Mucosa of stomach (tissue), 1 donor: ENCODE data around the gene ACLY.

Experiments
- H3K27me3 ChIP-seq: one replicate; pipeline ENCODE4 v1.7.0; 2013; ENCODE audit warnings: mild to moderate bottlenecking, low read length; ENCODE audit not compliant: control insufficient read depth, insufficient read depth
- H3K36me3 ChIP-seq: one replicate; pipeline ENCODE4 v1.7.0; 2013; ENCODE audit warnings: low read length; ENCODE audit not compliant: control insufficient read depth, insufficient read depth
- H3K4me1 ChIP-seq: one replicate; pipeline ENCODE4 v1.7.0; 2013; ENCODE audit warnings: mild to moderate bottlenecking, low read length; ENCODE audit not compliant: control insufficient read depth, insufficient read depth
- H3K4me3 ChIP-seq: one replicate; pipeline ENCODE4 v1.7.0; 2013; ENCODE audit warnings: low read length
- H3K9ac ChIP-seq: one replicate; pipeline ENCODE4 v1.7.0; 2013; ENCODE audit warnings: mild to moderate bottlenecking, low read length, moderate library complexity
- H3K9me3 ChIP-seq: one replicate; pipeline ENCODE4 v1.7.0; 2013; ENCODE audit warnings: mild to moderate bottlenecking, low read length, moderate library complexity; ENCODE audit not compliant: control insufficient read depth
- donor health status: Pancreatic carcinoma.

ACLY gene

DNA sequence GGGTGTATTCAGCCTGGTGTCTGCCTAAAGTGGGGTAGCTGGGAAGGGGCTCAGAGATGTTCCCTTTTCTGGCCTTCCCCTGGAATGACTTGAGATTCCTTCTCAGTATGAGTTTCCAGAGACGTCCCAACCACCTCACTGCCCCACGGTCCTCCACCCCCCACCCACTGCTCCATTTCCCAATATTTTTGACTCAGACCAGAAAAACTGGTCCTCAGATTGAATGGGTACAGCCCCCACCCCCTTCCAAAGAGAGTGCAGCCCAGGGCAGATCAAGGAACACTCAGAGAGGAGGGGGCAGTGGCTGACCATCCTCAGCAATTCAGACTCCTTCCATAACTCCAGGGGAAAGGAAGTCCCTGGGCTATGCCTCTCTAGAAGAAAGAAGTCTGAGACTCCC lies 3.2 kb downstream of the ACLY start:
- Histone ChIP-seq H3K9me3 (no peaks in the 10 kb centered on the region), H3K27me3 (no peaks in the 10 kb centered on the region), H3K36me3 (peaks cover 15% of the 10 kb centered on the region), H3K4me1 (peaks cover 41% of the 10 kb centered on the region), H3K4me3 (no peak overlapping the region), H3K9ac (no peak overlapping the region)

DNA sequence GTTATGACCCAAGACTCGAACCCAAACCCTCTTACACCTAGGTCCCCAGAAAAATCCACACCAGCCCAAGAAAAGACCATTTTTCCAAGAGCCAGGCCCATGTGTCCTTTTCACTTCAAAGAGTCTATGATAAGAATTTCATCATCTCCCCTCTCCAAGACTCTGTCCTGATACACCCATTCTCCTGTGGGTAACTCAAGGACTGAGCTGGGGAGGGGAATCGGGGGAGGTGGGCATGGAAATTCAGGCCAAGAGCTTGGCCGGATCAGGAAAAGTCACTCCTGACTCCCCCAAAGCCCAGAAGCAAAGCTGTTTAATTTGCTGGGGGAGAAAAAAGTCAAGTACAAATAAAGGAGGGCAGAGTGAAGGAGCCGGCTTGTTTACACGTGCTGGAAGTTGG lies 3.7 kb downstream of the ACLY start:
- no peak overlapping the region for H3K4me3 ChIP-seq
- peaks cover 15% of the 10 kb centered on the region for H3K36me3 ChIP-seq
- H3K27me3 ChIP-seq = no peaks in the 10 kb centered on the region
- no peaks in the 10 kb centered on the region for H3K9me3 ChIP-seq
- no peak overlapping the region for H3K9ac ChIP-seq
- H3K4me1 ChIP-seq = peaks cover 41% of the 10 kb centered on the region

DNA sequence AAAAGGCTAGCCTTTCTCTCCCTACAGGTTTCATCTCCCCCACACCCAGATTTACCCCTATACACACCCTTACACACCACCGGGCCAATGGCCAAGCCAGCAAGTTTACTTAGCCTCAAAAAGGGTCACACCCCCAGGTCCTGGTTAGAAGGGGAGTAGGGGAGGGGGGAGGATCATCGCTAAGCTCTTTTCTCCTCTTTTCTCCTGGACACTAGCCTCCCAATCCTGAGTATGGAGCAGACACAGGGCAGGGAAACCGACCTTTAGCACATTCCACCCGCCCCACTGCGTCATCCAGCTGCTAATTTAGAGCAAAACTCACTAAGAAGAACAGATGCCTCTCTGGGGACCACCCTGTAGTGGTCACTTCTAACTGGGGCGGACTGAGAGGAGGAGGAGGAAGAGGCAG lies 4.4 kb downstream of the ACLY start:
- Histone ChIP-seq H3K9ac (no peak overlapping the region), H3K27me3 (no peaks in the 10 kb centered on the region), H3K4me1 (peaks cover 41% of the 10 kb centered on the region), H3K9me3 (no peaks in the 10 kb centered on the region), H3K4me3 (no peak overlapping the region), H3K36me3 (peaks cover 18% of the 10 kb centered on the region)

DNA sequence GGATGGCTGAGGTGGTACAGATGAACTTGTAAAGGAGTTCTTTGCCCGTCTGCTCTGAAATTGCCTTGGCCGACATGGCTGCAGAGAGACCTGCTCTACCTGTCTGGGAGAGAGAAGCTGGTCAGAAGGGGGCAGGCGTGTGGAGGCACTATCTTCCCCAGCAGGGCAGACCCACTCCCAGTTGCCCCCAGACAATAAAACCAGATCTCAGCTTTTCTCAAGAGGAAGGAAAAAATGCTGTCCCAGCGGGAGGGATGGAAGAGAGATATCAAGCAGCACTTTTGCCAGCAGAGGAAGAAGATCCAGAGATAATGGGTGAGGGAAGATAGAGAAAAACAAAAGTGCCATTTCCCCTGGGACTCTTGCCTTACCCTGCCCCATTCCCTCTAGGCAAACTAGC lies 5.0 kb downstream of the ACLY start:
- H3K4me1 ChIP-seq = peaks cover 41% of the 10 kb centered on the region
- H3K27me3 ChIP-seq = no peaks in the 10 kb centered on the region
- peaks cover 24% of the 10 kb centered on the region for H3K36me3 ChIP-seq
- H3K9me3 ChIP-seq = no peaks in the 10 kb centered on the region
- no peak overlapping the region for H3K4me3 ChIP-seq
- H3K9ac ChIP-seq = no peak overlapping the region

DNA sequence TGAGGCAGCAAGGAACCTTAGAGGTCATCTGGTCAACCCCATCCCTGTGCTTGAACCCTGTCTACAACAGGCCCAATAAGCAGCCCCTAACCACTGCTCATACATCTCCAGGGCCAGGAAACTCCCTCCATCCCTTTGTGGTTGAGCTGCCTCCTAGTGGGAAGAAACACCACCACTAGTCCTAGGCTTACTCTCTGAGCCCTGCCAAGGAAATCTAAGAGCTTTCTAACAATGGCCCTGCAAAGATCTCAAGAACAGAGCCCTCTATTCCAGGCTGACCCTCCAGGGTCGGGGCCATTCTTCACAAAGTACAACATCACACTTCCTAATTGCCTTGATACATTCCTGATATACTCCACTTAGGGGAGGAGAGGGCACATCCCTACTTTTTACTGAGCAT lies 5.8 kb downstream of the ACLY start:
- Histone ChIP-seq H3K4me3 (no peak overlapping the region), H3K36me3 (peaks cover 26% of the 10 kb centered on the region), H3K9ac (no peak overlapping the region)

DNA sequence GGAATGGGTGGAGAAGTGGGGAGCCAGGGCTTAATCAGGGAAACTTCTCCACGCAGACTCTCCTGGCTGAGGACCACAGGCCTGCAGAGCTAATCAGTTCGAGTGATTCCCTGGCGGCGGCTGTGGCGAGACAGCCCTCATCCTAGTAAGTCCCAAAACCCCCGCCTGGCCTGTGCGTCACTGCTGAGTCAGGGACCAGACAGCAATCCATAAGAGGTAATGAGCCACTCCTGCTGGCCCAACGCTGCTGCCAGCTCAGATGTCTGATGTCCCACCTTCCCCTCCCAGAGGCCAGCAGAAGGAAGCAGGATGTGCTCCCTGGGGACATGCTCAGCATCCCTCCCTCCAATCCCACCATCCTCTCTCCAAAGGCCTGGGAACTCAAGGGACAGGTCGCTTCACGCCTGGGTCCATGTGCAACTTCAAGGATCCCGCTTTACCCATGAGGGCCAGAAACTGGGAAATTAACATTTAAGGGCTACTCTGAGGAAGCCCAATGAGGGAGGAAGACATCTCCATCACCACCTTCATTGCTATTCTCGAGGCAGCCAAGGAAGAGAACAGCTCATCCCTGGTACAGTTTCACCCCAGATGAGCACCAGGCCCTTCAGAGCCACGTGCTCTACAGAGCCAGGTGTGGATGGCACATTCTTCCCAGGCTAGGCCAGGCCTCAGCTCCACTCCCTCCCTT lies 7.9 kb downstream of the ACLY start:
- Histone ChIP-seq H3K4me1 (peaks cover 24% of the 10 kb centered on the region), H3K36me3 (peaks cover 26% of the 10 kb centered on the region), H3K27me3 (no peaks in the 10 kb centered on the region), H3K9me3 (no peaks in the 10 kb centered on the region), H3K4me3 (no peak overlapping the region), H3K9ac (no peak overlapping the region)

More for the DNA sequence above, 5.8 kb downstream of the ACLY start:
- no peaks in the 10 kb centered on the region for H3K9me3 ChIP-seq
- no peaks in the 10 kb centered on the region for H3K27me3 ChIP-seq
- peaks cover 40% of the 10 kb centered on the region for H3K4me1 ChIP-seq

DNA sequence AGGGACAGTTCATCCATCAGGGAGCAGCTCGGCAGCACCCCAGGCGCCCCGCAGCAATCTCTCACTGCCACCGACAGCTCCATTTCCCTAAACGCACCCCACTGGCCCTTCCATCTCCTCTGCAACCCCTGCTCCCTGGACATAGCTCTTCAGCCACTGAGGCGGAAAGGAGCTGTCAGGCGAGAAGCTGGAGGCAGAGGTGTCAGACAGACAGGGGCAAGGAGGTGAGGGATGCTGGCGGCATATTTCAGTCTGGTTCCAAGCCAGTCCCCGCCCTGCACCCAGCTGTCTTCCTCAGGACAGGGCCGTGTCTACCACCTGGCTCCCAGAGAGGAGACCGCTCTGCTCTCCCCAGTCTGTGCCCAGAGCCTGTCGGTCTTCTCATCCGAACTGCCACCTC lies 9.7 kb downstream of the ACLY start:
- Histone ChIP-seq H3K4me1 (peaks cover 7% of the 10 kb centered on the region), H3K9me3 (no peaks in the 10 kb centered on the region), H3K36me3 (peaks cover 38% of the 10 kb centered on the region), H3K9ac (no peak overlapping the region), H3K4me3 (no peak overlapping the region), H3K27me3 (no peaks in the 10 kb centered on the region)

DNA sequence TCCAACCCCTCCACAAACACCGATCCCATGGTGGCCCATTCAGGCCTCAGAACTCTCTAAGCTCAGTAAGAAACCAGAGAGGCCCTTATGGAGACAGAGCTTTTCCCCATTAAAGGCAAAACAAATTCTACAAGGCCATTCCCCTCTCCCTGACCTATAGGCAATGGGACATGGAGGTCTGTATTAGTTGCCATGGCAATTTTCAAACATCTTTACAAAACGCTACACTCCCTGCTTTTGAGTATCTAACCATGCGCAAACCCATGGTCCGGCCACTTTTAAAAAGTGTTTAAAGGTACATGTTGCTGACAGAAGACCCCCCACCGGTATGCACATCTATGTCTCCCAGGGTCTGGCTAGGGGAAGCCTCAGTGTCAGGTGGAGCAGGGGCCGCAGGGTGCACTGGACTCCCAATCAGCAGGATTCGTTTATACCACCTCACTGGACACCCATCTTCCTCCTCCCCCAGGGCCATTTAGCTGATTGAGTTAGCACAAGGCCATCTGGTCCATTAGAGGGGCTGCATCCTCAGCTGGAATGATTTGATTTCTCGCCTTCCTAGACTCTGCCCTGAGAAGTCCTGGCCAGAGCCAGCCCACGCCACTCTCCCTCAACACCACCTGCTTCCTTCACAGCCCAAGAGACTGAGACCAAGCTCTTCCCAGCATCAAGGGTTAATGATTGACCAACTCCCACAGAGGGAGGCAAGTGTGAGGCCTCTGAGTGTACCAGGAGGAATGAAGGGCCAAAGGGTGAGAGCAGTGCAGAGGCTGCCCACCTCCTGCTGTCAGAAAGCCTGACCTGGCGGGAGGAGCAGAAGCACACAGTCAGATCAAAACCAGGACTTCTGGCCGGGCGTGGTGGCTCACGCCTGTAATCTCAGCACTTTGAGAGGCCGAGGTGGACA lies 10.9 kb downstream of the ACLY start:
- H3K4me1 ChIP-seq = no peaks in the 10 kb centered on the region

DNA sequence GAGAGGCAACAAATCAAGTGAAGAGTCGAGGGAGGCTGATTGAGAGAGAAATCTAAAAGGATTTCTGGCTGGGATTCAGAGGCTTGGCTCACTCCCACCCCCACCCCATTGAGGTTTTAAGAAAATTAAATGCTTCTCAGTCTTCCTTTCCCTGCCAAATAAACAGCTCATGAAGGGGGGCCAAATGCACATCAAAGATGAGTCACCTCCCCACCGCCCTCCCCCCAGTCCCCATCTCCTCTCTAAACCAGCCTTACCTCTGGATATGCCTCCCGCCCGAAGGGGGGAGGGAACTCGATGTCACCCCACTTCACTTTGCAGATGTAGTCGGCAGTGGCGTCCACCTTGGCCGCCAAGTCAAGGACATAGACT lies 11.6 kb downstream of the ACLY start:
- Histone ChIP-seq H3K36me3 (peaks cover 29% of the 10 kb centered on the region), H3K9ac (no peak overlapping the region), H3K4me3 (no peak overlapping the region), H3K27me3 (no peaks in the 10 kb centered on the region), H3K4me1 (no peaks in the 10 kb centered on the region), H3K9me3 (no peaks in the 10 kb centered on the region)

More for the DNA sequence above, 10.9 kb downstream of the ACLY start:
- no peak overlapping the region for H3K9ac ChIP-seq
- no peak overlapping the region for H3K4me3 ChIP-seq
- H3K27me3 ChIP-seq = no peaks in the 10 kb centered on the region
- H3K36me3 ChIP-seq = peaks cover 36% of the 10 kb centered on the region
- no peaks in the 10 kb centered on the region for H3K9me3 ChIP-seq

DNA sequence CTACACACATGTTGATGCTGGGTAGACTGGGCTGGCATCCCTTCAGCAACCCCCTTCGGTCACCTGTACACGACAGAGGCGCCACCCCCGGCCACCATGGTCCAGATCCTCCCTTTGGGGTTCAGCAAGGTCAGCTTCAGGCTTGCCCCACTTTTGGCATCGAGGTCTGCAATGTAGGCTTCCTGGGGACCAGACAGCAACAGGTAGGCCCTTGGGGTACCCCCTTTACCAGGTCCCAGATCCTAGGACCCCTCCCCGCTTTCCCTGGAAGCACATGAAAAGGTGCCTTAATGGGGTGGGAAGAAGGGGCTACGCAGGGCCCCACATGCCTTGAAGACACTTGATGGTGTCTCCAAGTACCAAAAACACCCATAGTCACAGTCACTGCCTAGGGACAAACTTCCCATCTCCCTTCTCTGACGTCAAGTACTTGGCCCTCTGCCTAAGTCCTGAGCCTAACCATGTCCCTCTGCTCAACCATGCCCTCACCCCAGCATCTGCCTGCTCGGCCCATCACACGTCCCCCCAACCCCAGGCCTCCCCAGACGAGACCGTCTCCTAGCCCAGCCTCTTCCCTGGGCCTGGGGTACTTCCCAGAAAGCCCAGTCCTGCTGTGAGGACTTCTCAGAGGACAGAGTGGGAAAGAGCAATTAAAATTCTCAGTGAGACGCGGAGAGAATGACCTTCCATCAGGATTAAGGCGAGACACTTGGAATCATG lies 12.1 kb downstream of the ACLY start:
- Histone ChIP-seq H3K4me1 (no peaks in the 10 kb centered on the region), H3K4me3 (no peak overlapping the region), H3K9me3 (no peaks in the 10 kb centered on the region), H3K36me3 (peaks cover 27% of the 10 kb centered on the region), H3K9ac (peak overlapping the region; percentile 12), H3K27me3 (no peaks in the 10 kb centered on the region)

DNA sequence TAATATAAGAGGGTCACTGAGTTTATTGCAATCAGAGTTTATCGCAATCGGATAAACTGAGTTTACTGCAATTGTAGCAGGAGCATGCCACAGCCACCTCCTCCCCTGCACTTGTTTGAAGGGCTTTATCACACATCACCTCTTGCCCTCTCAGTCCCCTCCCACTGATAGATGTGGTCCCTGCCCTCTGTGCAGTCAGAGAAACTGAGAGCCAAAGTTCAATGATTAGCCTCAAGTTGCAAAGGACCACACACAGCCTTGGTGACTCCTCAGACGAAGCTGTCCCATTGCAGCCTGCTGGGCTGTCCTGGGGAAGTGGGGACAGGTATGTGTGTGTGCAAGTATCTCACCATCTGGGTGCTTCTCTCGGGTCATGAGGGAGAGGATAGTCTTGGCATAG lies 13.6 kb downstream of the ACLY start:
- no peak overlapping the region for H3K4me3 ChIP-seq
- H3K36me3 ChIP-seq = peaks cover 23% of the 10 kb centered on the region
- no peaks in the 10 kb centered on the region for H3K27me3 ChIP-seq
- H3K9ac ChIP-seq = no peak overlapping the region
- H3K9me3 ChIP-seq = no peaks in the 10 kb centered on the region
- no peaks in the 10 kb centered on the region for H3K4me1 ChIP-seq
